Mucosa of descending colon (tissue), 3 donors: ENCODE data around the gene POLR3A. TPM values are rescaled to one million over a fixed set of nuclear protein-coding genes. Genes with fewer than 3 reads are reported as not detected.
"Not testable (repeated sequence)": the region's sequence is repeated elsewhere in the genome, so short reads cannot be mapped to it uniquely, and the experiment has no call there.

ENCODE experiments used
- ATAC-seq: fragments of 200-7000 bp; cut with Tn5 transposase; one replicate; pipeline ENCODE4 v1.9.1; 2020; ENCODE audit warnings: mild to moderate bottlenecking, moderate library complexity
- DNase-seq, 3 donors: peaks; one replicate each; pipeline ENCODE4 v3.0.0-alpha.2; 2020
- H3K36me3 ChIP-seq: fragments of 200-600 bp; one replicate; pipeline ENCODE4 v1.8.0; 2021; ENCODE audit warnings: low read depth, mild to moderate bottlenecking
- H3K4me1 ChIP-seq: fragments of 200-600 bp; one replicate; pipeline ENCODE4 v1.8.0; 2021; ENCODE audit warnings: low read depth, mild to moderate bottlenecking
- H3K4me3 ChIP-seq: fragments of 200-600 bp; one replicate; pipeline ENCODE4 v1.8.0; 2021; ENCODE audit warnings: mild to moderate bottlenecking
- H3K9me3 ChIP-seq: fragments of 200-600 bp; one replicate; pipeline ENCODE4 v1.8.0; 2021; ENCODE audit warnings: mild to moderate bottlenecking
- CTCF ChIP-seq: fragments of 200-600 bp; IDR thresholded peaks from one replicate; pipeline ENCODE4 v1.8.0; 2022; ENCODE audit warnings: antibody characterized with exemption, mild to moderate bottlenecking
- intact Hi-C, 2 donors: fragments of 100-400 bp; cut with DNase I in 1 of 2; cut with micrococcal nuclease in 1 of 2; formaldehyde crosslinking; loops; one replicate each; pipeline versions ENCODE4 v1.11.0 to v1.11.1; 2022; cut with DNase I, micrococcal nuclease
- total RNA-seq, 3 donors: library from RNA; stranded (reverse); fragmentation: NEBNext Ultra II Directional in 2 of 3; extraction: Animal tissue kit (Norgen Biotek cat#: 25700) in 2 of 3; gene quantifications; one replicate each; pipeline versions ENCODE4 v1.2.1 to v1.2.4, GENCODE V29; 2021 to 2023
- donor health status: DM: no; HTN: no; CAD: no; lungs with moderate emphysema.
- donor health status: DM: no; HTN: no; CAD: no.
- donor health status: DM: no; HTN: yes; CAD: no.

POLR3A gene
- total RNA-seq, 3 donors from 2014 or later, result 13.9 to 14.1 (median 14.1) TPM

DNA sequence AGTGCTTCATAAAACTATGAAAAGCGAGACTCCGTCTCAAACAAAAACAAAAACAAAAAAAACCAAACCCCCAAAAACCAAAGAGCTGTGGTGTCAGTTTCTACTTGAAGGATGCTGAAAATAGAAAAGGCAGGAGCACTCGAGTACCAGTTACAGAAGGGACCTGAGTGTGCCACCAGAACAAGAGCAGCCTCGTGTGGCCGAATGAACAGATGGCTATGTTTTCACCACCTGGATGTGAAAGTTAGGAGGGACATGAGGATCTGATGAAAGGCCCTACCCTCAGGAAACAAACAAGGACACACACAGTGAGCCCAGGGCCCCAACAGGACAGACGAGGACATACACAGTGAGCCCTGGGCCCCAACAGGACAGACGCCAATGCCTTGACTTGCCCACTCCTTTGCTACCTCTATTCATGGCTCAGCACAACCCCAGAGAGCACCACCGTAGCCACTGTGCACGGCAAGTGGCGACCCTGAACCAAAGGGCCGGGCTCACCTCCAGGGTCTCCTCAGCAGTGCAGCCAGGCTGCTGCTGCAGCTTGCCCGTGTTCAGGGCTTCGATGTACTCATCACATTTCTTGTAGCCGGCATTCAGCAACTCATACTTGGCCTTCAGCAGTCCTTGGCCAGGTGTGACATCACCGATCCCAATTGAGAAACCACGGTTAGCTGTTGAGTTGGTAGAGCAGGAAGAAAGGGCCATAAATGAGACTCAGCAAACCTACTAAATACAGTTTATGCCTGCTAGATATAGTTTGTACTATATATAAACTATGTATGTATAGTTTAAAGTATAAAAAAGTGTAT is 24.9 kb downstream of the POLR3A start:
- no peaks in the 10 kb centered on the region for H3K9me3 ChIP-seq
- intact Hi-C loops, result loop anchor here in 1 of 2 donors (10.0 kb wide), 1 partner anchor 190 kb away; no protein-coding TSS in a partner anchor
- TF ChIP-seq CTCF, result no peak
- DNase-seq (no peak), ATAC-seq (no peak)
- H3K4me1 ChIP-seq, result no peaks in the 10 kb centered on the region
- no peak overlapping the region for H3K4me3 ChIP-seq
- H3K36me3 ChIP-seq, result peaks cover 18% of the 10 kb centered on the region

GRCh38 chr10:78002541-78003288 is 26.6 kb downstream of the POLR3A start:
- Histone ChIP-seq H3K9me3 (no peaks in the 10 kb centered on the region), H3K4me3 (no peak overlapping the region), H3K36me3 (peaks cover 18% of the 10 kb centered on the region), H3K4me1 (no peaks in the 10 kb centered on the region)
- TF ChIP-seq CTCF, result no peak
- ATAC-seq (no peak), DNase-seq (no peak)
- intact Hi-C loops, result loop anchor here in 1 of 2 donors (10.0 kb wide), 1 partner anchor 188 kb away; no protein-coding TSS in a partner anchor

GRCh38 chr10:78000956-78001472 is 28.3 kb downstream of the POLR3A start:
- no peak for ATAC-seq
- intact Hi-C loops, result loop anchor here in 1 of 2 donors (10.0 kb wide), 1 partner anchor 186 kb away; no protein-coding TSS in a partner anchor
- no peak for DNase-seq
- Histone ChIP-seq H3K36me3 (peaks cover 18% of the 10 kb centered on the region), H3K9me3 (no peaks in the 10 kb centered on the region), H3K4me1 (no peaks in the 10 kb centered on the region), H3K4me3 (no peak overlapping the region)
- TF ChIP-seq CTCF, result no peak

GRCh38 chr10:78000206-78000605 is 29.1 kb downstream of the POLR3A start:
- Histone ChIP-seq H3K4me3 (no peak overlapping the region), H3K4me1 (no peaks in the 10 kb centered on the region), H3K9me3 (no peaks in the 10 kb centered on the region), H3K36me3 (peaks cover 18% of the 10 kb centered on the region)
- intact Hi-C loops, result loop anchor here in 1 of 2 donors (10.0 kb wide), 1 partner anchor 185 kb away; no protein-coding TSS in a partner anchor
- no peak for TF ChIP-seq CTCF
- no peak for ATAC-seq
- no peak for DNase-seq

- H3K4me1 ChIP-seq, intact Hi-C loops, H3K4me3 ChIP-seq, ATAC-seq, H3K9me3 ChIP-seq, DNase-seq: not testable (repeated sequence)
- H3K36me3 ChIP-seq, result peaks cover 16% of the 10 kb centered on the region
These were observed 30.5 kb downstream of the POLR3A start for GRCh38 chr10:77998780-77999179.
